HG03520 (cell line): ENCODE results near the gene MICAL2.

ENCODE experiments used
- ATAC-seq: cut with Tn5 transposase; IDR thresholded peaks from one replicate; pipeline ENCODE4 v1.9.1; 2021; ENCODE audit warnings: mild to moderate bottlenecking, moderate library complexity; ENCODE audit not compliant: unreplicated experiment

Gene MICAL2

DNA sequence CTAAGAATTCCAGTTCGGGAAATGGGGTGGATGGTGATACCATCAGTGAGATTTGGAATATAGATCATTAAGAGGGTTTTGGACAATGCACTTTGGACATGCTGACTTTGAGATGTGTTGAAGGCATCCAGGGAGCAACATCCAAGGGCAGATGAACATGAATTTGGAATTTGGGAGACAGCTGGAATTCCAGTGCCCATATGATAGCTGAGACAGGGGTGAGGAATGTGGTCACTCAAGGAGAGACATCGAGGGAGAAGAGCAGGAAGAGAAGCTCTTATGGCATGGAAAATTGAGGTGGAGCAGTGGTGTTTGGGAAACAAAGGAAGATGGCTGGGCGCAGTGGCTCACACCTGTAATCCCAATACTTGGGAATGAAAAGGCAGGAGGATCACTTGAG lies 11.8 kb upstream of the MICAL2 start:
- no peak for ATAC-seq

- no peak for ATAC-seq
Measured at GRCh38 chr11:12099132-12099873, 11.1 kb upstream of the MICAL2 start.

DNA sequence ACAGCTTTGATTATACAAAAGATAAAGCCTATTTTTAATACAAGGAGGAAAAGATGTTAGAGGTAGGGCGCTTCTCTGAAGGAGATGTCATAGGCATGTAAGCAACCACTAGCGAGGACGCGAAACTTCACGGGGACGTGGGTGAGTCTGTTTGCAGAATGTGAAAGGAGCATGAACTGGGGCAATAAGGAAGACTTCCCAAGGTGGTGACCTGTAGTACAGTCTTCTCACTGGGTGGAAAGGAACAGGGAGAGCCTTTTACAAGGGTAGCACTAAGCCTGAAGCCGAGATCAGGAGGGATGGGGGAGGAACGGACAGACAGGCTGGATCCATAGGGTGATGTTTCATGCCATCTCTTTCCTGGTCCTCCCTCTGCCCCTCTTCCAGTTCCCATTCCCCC lies 10.0 kb upstream of the MICAL2 start:
- ATAC-seq = no peak

GRCh38 chr11:12100841-12101242 lies 9.5 kb upstream of the MICAL2 start:
- no peak for ATAC-seq

DNA sequence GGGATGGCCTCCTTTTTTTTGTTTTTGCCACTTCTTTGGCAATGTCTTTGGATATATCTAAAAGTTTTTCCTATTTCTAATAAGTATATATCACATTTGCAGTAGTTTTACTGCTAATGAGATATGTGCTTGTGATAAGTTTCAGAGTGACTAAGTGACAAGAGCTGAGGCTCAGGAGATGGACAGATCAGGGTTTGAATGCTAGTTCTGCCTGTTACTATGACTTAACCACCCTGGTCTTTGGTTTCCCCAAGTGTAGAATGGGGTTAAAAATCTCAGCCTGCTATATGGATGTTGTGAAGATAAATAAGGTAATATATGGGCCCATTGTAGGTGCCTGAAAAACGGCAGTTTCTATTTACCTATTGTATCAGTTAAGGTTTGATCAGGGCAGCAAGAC lies 9.1 kb upstream of the MICAL2 start:
- ATAC-seq = no peak

DNA sequence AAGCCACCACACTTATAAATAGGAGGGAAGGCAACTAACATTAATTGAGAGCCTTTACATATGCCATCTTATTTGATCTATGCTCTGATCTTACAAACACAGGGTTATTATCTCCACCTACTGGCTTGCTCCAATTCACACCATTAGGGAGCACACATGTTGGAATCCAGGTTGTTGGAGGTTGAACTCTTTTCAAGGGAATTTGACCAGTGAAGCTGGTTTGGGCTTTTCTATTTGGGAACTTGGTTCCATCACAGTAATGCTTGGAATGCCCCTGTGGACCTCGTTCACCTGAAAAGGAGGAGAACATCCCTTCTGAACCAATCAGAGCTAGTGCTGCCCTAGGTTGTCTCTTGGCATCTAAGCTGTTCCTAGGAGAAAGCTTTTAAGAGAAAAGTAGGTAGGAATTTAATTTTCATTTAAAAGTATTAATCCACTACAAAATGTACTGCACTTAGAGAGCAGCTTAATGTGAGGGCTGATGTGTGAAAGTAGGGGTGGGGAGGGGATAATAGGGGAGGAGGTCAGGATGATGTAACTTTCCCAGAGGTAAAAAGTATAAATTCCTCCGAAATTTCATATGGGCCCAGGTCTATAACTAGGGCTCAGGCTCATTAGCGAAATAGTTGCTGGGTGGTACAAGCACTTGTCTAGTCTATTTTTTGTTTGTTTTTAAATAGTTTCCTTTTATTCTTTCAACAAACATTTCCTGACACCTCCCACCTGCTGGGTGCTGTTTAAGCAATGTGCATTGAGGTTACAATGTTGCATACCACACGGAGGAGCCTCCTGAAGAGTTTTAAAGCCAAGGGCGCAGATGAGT lies 7.6 kb upstream of the MICAL2 start:
- no peak for ATAC-seq

DNA sequence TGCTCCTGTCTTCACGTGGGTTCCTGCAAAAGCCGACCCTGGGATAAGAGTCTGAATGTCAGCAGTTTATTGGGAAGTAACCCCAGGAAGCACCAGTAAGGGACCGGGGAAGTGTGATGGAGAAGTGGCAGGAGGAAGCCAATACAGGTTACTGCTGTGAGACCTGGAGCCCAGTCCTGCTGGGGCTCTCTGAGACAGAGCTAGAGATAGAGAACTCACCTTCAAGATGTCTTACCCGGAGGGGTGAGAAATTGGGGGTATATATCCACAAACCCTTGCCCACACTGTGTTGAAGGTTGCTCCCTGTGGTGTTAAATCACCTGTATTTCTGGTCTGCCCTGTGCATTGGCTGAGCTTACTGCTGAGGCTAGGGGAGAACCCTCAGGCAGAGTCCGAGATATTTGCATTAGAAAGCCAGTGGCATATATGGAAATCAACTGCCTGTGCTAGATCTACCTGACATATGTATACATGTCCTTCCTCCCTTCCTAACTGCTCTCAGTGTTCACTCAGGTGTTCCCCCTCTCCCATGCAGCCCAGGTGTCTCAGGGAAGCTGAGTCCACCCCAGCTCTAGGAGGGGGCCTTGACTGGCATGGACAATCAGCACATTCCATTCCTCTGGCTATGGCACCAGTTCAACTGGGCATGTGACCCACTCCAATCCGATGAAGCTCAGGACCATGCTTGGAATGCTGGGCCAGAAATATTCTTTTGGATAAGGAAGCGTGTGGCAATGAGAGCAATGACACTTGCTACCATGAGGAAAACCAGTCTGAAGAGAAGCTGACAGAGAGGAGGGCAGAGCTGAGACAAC lies 6.8 kb upstream of the MICAL2 start:
- no peak for ATAC-seq

DNA sequence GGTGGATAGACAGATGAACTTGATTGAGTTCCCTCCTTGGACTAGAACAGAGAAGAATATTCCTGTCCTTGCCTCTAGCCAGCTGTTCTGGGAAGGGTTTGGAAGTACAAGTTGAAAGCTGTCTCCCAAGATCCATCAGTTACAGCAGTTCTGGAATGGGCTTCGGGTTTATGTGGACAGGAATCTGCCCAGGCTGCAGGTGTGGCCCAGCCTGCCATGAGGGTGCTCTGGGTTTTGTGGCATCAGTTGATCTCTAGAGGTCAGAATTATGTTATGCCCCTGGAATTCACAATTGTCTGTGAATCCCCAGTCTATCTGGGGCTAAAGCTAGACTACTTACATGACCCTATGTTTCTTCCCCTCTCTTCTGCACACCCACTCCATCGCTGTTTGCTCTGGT lies 4.9 kb upstream of the MICAL2 start:
- no peak for ATAC-seq

GRCh38 chr11:12106101-12106500 lies 4.3 kb upstream of the MICAL2 start:
- no peak for ATAC-seq

DNA sequence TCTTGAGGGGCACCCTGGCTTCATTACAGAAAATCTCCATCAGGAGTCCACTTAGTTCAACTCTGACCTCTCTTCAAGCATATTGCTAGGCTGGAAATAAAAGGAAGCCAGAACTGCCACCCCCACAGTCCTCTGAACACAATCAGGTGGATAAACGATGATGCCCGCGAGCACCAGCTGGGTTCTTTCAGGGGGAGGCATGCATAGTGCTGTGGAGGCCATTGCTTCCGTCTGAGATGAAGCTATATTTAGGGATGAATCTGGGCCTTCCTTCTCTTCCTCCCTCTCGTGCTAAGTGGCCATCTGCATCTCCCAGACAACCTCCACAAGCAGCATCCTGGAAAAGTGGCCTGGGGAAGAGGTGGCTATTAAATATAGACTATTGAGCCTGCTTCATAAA lies 3.9 kb upstream of the MICAL2 start:
- ATAC-seq = no peak

DNA sequence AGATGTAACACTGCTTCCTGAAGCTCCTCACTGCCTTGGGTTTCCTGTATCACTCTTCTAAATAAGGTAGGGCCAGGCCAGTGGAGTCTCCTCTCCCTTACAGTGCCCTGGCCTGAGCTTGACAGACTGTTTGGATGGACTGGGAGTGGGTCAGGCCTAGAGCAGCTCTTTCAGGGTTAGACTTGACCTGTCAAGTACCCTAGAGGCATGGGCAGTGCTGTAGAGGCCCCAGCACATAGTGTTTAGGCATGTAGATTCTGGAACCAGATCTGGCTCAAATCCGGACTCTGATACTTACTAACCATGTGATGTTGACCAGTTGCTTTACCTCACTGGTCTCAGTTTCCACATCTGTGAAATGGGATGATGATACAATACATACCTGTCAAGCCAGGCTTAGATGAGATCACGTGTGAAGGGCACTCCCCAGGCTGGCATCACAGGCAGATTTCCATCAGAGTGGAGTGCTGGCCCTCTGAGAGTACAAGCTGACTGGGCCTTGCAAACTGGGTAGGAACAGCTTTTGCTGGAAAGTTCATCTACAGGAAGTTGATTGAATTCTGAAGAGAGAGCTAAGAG lies 1.4 kb upstream of the MICAL2 start:
- ATAC-seq = no peak

GRCh38 chr11:12109591-12110196 lies 696 bp upstream of the MICAL2 start:
- no peak for ATAC-seq

DNA sequence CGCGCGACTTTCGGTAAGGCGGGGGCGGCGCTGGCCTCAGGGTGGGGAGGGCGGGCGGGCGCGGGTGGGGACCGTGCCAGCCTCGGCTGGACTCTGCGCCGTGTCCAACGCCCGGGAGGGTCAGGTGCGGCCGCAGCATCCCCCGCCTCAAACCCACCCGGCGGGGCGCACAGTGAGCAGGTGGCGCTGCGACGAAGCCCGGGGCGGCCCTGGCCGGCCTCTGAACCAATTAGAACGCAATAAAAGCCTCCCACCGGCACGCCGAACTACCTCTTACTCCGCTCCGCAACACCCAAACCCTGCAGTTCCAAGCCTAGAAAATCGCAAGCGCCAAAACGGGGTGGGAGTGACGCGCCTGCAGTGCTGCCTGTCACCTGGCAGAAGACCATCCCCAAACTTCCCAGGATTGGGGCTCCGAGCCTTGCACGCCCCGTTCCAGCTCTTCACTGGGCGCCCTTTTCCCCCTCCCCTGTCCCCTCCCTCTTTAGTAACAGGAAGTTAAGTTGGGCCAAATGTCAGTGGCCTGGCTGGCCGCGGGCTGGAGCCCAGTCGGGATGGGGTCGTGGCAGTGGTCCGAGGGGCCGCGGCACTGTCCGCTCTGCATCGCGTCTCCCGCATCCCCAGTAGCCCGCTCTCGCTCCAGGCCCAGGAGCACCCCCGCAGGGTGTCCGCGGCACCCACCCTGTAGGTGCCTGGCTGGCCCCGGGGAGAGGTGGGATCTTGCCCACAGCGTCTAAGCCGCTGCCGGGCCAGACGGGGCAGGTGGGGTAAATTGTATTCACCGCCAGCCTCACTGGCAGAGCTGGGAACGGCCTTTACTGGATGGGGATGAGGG lies 541 bp downstream of the MICAL2 start:
- ATAC-seq = peak; percentile 36

DNA sequence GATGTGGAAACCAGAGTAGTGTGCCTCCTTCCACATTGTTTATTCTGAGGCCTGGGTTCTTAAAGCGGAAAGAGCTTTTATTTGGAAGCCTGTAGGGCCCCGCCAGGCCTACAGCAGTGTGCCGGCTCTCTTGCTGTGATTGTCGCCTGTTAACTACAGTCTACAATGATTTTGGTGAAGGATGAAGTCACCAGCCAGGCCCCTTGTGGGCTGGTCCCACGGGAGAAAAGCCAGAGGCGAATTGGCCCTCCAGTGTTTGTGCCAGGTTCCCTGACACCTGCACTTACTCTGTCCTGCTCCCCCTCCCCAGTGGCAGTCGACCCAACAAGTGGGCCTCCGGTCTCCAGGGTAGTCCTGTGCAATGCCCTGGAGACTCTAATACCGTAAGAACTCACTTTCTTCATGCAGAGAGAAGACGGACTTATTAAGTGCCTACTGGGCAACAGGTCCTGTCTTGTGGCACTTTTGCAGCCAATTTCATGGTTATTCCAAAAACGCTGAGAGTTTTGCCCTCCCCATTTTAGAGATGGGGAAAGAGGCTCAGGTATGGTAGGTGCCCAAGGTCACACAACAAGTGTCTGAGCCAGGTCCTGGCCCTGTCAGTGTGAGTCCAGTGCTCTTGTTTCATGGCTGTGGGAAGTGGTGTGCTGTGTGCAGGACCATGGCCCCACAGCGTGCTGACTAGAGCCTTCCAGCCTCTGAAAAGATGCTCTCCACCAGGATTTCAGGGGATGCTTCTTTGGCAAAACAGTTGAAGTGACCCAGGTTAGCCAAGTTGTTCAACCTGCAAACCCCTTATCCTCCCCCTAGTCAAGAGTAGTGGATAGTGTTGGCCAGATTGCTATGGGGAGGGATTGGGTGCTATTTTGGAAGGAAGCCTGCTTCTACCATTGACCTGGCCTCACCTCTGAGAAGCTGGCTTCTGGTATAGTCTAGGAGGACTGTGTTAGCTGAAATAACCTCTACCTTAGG lies 1.4 kb downstream of the MICAL2 start:
- ATAC-seq = no peak

GRCh38 chr11:12112750-12113149 lies 2.4 kb downstream of the MICAL2 start:
- no peak for ATAC-seq

GRCh38 chr11:12113294-12113693 lies 2.9 kb downstream of the MICAL2 start:
- ATAC-seq = no peak

DNA sequence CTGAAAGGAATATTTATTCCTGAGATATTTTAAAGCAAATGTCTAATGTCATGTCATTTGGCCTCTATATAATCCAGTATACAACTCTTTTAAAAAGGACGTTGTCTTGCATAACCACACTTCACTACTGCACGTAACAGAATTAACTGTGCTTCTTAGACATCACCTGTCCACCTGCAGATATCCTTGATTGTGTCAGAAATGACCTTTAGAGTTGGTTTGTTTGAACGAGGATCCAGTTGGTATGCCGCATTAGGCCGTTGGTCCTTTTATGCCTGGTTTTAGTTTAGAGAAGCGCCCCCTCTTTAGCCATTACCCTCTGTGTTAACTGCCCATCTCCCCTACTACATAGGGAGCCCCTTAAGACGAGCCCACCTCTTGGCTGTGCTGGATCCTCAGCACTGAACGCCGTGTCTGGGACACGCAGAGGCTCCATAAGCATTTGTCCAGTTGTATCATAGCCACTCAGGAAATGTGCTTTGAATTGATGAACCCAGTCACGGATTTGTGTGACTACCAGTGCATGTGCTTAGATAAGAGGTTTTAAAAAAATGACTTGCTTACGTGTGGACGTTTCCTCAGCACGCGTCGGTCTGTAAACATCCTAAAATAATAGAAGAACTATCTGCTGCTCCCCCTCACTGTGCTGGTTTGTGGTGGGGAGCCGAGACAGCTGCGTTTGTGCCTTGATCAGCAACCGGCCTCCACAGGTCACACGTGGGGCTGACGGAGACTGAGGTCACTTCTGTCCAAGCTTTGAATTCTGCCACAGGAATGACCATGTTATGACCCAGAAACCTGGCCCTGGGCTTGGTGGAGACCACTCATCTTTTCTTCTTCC lies 4.0 kb downstream of the MICAL2 start:
- no peak for ATAC-seq
